SK-N-SH (cell line): ENCODE results near the gene PARD3.

Experiments
- ELF1 ChIP-seq: IDR thresholded peaks from 2 replicates; pipeline ENCODE4 v1.4.0; 2012
- EZH2phosphoT487 ChIP-seq: fragments of 200-600 bp; sonication (generic); IDR thresholded peaks from 2 replicates; pipeline ENCODE4 v1.6.1; 2017; ENCODE audit warnings: low read depth, mixed run types, mild to moderate bottlenecking, antibody characterized with exemption, moderate library complexity, borderline replicate concordance
- NRF1 ChIP-seq: IDR thresholded peaks from 2 replicates; pipeline ENCODE4 v1.6.1; 2012; ENCODE audit warnings: low read depth, mild to moderate bottlenecking, low read length
- POLR2AphosphoS5 ChIP-seq: IDR thresholded peaks from 2 replicates; pipeline ENCODE4 v1.6.1; 2012; ENCODE audit warnings: low read depth, low read length
- RCOR1 ChIP-seq: fragments of 150-350 bp; IDR thresholded peaks from 2 replicates; pipeline ENCODE4 v1.6.1; 2017; ENCODE audit warnings: antibody characterized with exemption, low read length
- TF ChIP-seq, protein P1 (sequence below): fragments of 200-600 bp; sonication (generic); IDR thresholded peaks from 2 replicates; pipeline ENCODE4 v1.6.1; 2017; ENCODE audit warnings: antibody characterized with exemption, mild to moderate bottlenecking, moderate library complexity
- TF ChIP-seq, protein P2 (sequence below): IDR thresholded peaks from 2 replicates; pipeline ENCODE4 v1.6.1; 2012; ENCODE audit warnings: mild to moderate bottlenecking, low read depth, low read length, moderate library complexity

DNA sequence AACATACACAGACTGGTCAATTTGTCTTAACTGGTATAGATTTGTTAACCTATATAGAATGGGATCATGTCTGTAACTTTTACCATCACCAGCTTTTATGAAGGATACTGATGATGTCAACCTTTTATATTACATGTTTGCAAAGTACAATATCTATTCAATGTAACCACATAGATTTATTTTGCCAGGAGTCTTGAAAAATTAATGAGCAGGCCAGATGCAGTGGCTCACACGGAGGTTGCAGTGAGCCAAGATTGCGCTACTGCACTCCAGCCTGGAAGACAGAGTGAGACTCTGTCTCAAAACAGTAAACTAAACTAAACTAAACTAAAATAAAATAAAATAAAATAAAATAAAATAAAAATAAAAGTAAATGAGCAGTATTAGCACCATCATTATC, 30.0 kb upstream of the PARD3 start:
- TF ChIP-seq, protein P1, sequence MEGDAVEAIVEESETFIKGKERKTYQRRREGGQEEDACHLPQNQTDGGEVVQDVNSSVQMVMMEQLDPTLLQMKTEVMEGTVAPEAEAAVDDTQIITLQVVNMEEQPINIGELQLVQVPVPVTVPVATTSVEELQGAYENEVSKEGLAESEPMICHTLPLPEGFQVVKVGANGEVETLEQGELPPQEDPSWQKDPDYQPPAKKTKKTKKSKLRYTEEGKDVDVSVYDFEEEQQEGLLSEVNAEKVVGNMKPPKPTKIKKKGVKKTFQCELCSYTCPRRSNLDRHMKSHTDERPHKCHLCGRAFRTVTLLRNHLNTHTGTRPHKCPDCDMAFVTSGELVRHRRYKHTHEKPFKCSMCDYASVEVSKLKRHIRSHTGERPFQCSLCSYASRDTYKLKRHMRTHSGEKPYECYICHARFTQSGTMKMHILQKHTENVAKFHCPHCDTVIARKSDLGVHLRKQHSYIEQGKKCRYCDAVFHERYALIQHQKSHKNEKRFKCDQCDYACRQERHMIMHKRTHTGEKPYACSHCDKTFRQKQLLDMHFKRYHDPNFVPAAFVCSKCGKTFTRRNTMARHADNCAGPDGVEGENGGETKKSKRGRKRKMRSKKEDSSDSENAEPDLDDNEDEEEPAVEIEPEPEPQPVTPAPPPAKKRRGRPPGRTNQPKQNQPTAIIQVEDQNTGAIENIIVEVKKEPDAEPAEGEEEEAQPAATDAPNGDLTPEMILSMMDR = no peak
- TF ChIP-seq NRF1 (no peak), EZH2phosphoT487 (no peak), ELF1 (no peak), POLR2AphosphoS5 (no peak), RCOR1 (no peak)
- TF ChIP-seq, protein P2, sequence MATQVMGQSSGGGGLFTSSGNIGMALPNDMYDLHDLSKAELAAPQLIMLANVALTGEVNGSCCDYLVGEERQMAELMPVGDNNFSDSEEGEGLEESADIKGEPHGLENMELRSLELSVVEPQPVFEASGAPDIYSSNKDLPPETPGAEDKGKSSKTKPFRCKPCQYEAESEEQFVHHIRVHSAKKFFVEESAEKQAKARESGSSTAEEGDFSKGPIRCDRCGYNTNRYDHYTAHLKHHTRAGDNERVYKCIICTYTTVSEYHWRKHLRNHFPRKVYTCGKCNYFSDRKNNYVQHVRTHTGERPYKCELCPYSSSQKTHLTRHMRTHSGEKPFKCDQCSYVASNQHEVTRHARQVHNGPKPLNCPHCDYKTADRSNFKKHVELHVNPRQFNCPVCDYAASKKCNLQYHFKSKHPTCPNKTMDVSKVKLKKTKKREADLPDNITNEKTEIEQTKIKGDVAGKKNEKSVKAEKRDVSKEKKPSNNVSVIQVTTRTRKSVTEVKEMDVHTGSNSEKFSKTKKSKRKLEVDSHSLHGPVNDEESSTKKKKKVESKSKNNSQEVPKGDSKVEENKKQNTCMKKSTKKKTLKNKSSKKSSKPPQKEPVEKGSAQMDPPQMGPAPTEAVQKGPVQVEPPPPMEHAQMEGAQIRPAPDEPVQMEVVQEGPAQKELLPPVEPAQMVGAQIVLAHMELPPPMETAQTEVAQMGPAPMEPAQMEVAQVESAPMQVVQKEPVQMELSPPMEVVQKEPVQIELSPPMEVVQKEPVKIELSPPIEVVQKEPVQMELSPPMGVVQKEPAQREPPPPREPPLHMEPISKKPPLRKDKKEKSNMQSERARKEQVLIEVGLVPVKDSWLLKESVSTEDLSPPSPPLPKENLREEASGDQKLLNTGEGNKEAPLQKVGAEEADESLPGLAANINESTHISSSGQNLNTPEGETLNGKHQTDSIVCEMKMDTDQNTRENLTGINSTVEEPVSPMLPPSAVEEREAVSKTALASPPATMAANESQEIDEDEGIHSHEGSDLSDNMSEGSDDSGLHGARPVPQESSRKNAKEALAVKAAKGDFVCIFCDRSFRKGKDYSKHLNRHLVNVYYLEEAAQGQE = no peak
